HG03103 (cell line): Measurements from ENCODE around the gene CEP250.
A peak's percentile ranks its signal among the peaks of the same experiment; 100 is the strongest.
"Not testable (repeated sequence)": the region's sequence is repeated elsewhere in the genome, so short reads cannot be mapped to it uniquely, and the experiment has no call there.

Experiments used
- ATAC-seq: cut with Tn5 transposase; IDR thresholded peaks from one replicate; pipeline ENCODE4 v1.9.1; 2021; ENCODE audit warnings: low read depth; ENCODE audit not compliant: unreplicated experiment

Gene CEP250

GRCh38 chr20:35518955-35519354 lies 63.6 kb downstream of the CEP250 start:
- no peak for ATAC-seq

GRCh38 chr20:35523298-35523888 lies 68.0 kb downstream of the CEP250 start:
- ATAC-seq = no peak

GRCh38 chr20:35525639-35526038 lies 70.2 kb downstream of the CEP250 start:
- no peak for ATAC-seq

GRCh38 chr20:35527122-35527769 lies 71.8 kb downstream of the CEP250 start:
- no peak for ATAC-seq

GRCh38 chr20:35529552-35529951 lies 74.2 kb downstream of the CEP250 start, which contains the start of gene C20orf173:
TSS of gene C20orf173 (minus strand) at chr20:35529652. CDS start at chr20:35529373, 279 bp downstream.
- ATAC-seq = no peak

GRCh38 chr20:35539756-35540212 lies 84.4 kb downstream of the CEP250 start:
- no peak for ATAC-seq

- ATAC-seq = no peak
Observed at GRCh38 chr20:35541118-35541782, 85.9 kb downstream of the CEP250 start.

GRCh38 chr20:35541783-35542662 lies 86.6 kb downstream of the CEP250 start, which contains the start of gene ERGIC3:
TSS of gene ERGIC3 (plus strand) at chr20:35542078. CDS start at chr20:35542098, 20 bp downstream.
- peak; percentile 67 for ATAC-seq

GRCh38 chr20:35542990-35543389 lies 87.6 kb downstream of the CEP250 start:
- ATAC-seq = no peak

GRCh38 chr20:35544436-35544835 lies 89.0 kb downstream of the CEP250 start:
- ATAC-seq = no peak

- ATAC-seq = not testable (repeated sequence)
Observed at GRCh38 chr20:35544941-35545340, 89.5 kb downstream of the CEP250 start.

GRCh38 chr20:35546127-35546526 lies 90.7 kb downstream of the CEP250 start:
- ATAC-seq = no peak

- ATAC-seq = no peak
Observed at GRCh38 chr20:35547329-35547728, 91.9 kb downstream of the CEP250 start.

- ATAC-seq = no peak
Observed at GRCh38 chr20:35551503-35551902, 96.1 kb downstream of the CEP250 start.

GRCh38 chr20:35552914-35553313 lies 97.5 kb downstream of the CEP250 start:
- ATAC-seq = no peak

- ATAC-seq = not testable (repeated sequence)
Observed at GRCh38 chr20:35555461-35555860, 100.1 kb downstream of the CEP250 start.

GRCh38 chr20:35555951-35556645 lies 100.7 kb downstream of the CEP250 start:
- no peak for ATAC-seq

- ATAC-seq = no peak
Observed at GRCh38 chr20:35556871-35557270, 101.5 kb downstream of the CEP250 start.

GRCh38 chr20:35558451-35558850 lies 103.1 kb downstream of the CEP250 start:
- no peak for ATAC-seq
